Nephron progenitor cell (in vitro differentiated cells): ENCODE measurements around the gene FDX1.

Experiments
- DNase-seq: peaks from one replicate; pipeline ENCODE4 v3.0.0; 2021
- H3K27ac Mint-ChIP-seq: 2 replicates; pipeline ENCODE4 v1.8.0; 2021; ENCODE audit warnings: mild to moderate bottlenecking, moderate library complexity, mixed read lengths
- H3K27me3 Mint-ChIP-seq: 2 replicates; pipeline ENCODE4 v1.8.0; 2021; ENCODE audit warnings: mild to moderate bottlenecking, low read depth, mixed read lengths; ENCODE audit not compliant: poor library complexity
- H3K36me3 Mint-ChIP-seq: 2 replicates; pipeline ENCODE4 v1.8.0; 2021; ENCODE audit warnings: low read depth, mixed read lengths
- H3K4me1 Mint-ChIP-seq: 2 replicates; pipeline ENCODE4 v1.8.0; 2021; ENCODE audit warnings: mixed read lengths
- H3K4me3 Mint-ChIP-seq: 2 replicates; pipeline ENCODE4 v1.8.0; 2021; ENCODE audit warnings: mild to moderate bottlenecking, moderate library complexity, mixed read lengths
- H3K9me3 Mint-ChIP-seq: 2 replicates; pipeline ENCODE4 v1.8.0; 2021; ENCODE audit warnings: mild to moderate bottlenecking, moderate library complexity, mixed read lengths
- CTCF ChIP-seq: fragments of 200-600 bp; sonication (generic); IDR thresholded peaks from 2 replicates; pipeline ENCODE4 v1.5.0; 2021; ENCODE audit warnings: antibody characterized with exemption

The FDX1 gene

GRCh38 chr11:110424775-110425444, 4.8 kb upstream of the FDX1 start:
- no peak for DNase-seq
- Mint-ChIP-seq H3K4me1 (peaks cover 5% of the 10 kb centered on the region), H3K9me3 (peaks cover 33% of the 10 kb centered on the region), H3K4me3 (no peak overlapping the region), H3K27me3 (no peaks in the 10 kb centered on the region), H3K36me3 (no peaks in the 10 kb centered on the region), H3K27ac (no peak overlapping the region)
- no peak for TF ChIP-seq CTCF

- H3K4me1 Mint-ChIP-seq = peaks cover 10% of the 10 kb centered on the region
- TF ChIP-seq CTCF = no peak
- no peak for DNase-seq
- H3K4me3 Mint-ChIP-seq = no peak overlapping the region
- no peaks in the 10 kb centered on the region for H3K36me3 Mint-ChIP-seq
- H3K9me3 Mint-ChIP-seq = peaks cover 23% of the 10 kb centered on the region
- no peak overlapping the region for H3K27ac Mint-ChIP-seq
- H3K27me3 Mint-ChIP-seq = no peaks in the 10 kb centered on the region
Observed at GRCh38 chr11:110425751-110426545, 3.8 kb upstream of the FDX1 start.

- no peaks in the 10 kb centered on the region for H3K36me3 Mint-ChIP-seq
- no peak overlapping the region for H3K4me3 Mint-ChIP-seq
Observed at GRCh38 chr11:110428040-110428439, 1.7 kb upstream of the FDX1 start.

GRCh38 chr11:110428956-110429730, 605 bp upstream of the FDX1 start:
- Mint-ChIP-seq H3K4me1 (peaks cover 42% of the 10 kb centered on the region), H3K36me3 (no peaks in the 10 kb centered on the region), H3K27ac (no peak overlapping the region), H3K27me3 (no peaks in the 10 kb centered on the region), H3K4me3 (peak overlapping the region; percentile 86), H3K9me3 (no peaks in the 10 kb centered on the region)
- TF ChIP-seq CTCF = no peak
- DNase-seq = no peak

More at GRCh38 chr11:110428040-110428439, 1.7 kb upstream of the FDX1 start:
- Mint-ChIP-seq H3K4me1 (peaks cover 31% of the 10 kb centered on the region), H3K27me3 (no peaks in the 10 kb centered on the region), H3K27ac (no peak overlapping the region), H3K9me3 (peaks cover 4% of the 10 kb centered on the region)
- DNase-seq = no peak
- TF ChIP-seq CTCF = no peak

- Mint-ChIP-seq H3K4me3 (peak overlapping the region; percentile 97), H3K4me1 (peaks cover 42% of the 10 kb centered on the region), H3K36me3 (no peaks in the 10 kb centered on the region), H3K27ac (peak overlapping the region; percentile 97), H3K9me3 (no peaks in the 10 kb centered on the region), H3K27me3 (no peaks in the 10 kb centered on the region)
- TF ChIP-seq CTCF = no peak
- DNase-seq = no peak
Observed at GRCh38 chr11:110430267-110431050, 711 bp downstream of the FDX1 start.
